GM15510 (cell line): ENCODE measurements around the gene SPPL3.

Source experiments
- POLR2A ChIP-seq: IDR thresholded peaks from 3 replicates; pipeline ENCODE4 v1.6.1; 2011; ENCODE audit warnings: borderline replicate concordance; ENCODE audit not compliant: insufficient read length; ENCODE audit errors: extremely low read depth

Gene SPPL3

DNA sequence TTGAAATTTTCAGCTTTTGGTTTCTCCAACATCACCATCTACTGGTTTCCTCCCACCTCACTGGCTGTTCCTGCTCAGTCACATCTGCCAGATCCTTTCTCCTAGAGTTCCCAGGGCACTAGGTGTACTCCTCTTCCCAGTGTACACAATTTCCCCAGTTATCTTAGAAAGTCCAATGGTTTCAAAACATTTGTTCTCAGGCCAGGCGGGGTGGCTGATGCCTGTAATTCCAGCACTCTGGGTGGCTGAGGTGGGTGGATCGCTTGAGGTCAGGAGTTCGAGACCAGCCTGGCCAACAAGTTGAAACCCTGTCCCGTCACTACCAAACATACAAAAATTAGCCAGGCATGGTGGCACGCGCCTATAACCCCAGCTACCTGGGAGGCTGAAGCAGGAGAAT, 60.7 kb downstream of the SPPL3 start:
- no peak for TF ChIP-seq POLR2A

- no peak for TF ChIP-seq POLR2A
Measured at GRCh38 chr12:120842595-120842994, 61.6 kb downstream of the SPPL3 start.

DNA sequence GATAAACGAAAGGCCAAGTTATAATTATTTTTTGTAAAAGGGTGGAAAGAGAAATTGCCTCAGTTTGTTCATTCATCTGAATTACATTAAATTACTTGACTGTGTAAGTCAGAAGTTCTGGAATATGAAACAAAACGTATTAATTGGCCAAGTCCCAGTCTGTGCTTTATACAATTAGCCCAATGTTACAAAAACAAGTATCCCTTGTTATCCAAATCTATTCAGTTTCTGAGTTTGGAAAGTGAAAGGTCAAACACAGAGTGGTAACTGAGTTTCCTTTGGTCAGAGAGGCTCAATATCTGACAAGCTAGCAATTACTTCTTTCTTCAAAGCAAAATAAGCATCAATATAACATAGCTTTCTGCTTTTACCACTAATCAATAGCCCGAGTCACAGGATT, 62.6 kb downstream of the SPPL3 start:
- TF ChIP-seq POLR2A = no peak

DNA sequence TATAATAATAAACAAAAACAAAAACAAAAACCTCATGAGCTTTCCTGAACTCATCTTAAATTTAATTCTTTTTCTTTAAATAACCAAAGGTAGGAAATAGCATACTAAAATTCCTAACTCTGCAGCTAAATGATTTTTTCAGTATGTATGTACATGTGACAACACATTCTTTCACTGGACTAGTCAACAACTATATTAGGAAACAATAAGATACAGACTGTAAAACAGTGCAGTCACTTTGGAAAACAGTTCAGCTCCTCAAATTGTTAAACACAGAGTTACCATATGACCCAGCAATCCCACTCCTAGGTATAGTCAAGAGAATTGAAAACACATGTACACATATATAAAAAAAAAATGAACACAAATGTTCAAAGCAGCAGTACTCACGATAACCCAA, 64.7 kb downstream of the SPPL3 start:
- no peak for TF ChIP-seq POLR2A

DNA sequence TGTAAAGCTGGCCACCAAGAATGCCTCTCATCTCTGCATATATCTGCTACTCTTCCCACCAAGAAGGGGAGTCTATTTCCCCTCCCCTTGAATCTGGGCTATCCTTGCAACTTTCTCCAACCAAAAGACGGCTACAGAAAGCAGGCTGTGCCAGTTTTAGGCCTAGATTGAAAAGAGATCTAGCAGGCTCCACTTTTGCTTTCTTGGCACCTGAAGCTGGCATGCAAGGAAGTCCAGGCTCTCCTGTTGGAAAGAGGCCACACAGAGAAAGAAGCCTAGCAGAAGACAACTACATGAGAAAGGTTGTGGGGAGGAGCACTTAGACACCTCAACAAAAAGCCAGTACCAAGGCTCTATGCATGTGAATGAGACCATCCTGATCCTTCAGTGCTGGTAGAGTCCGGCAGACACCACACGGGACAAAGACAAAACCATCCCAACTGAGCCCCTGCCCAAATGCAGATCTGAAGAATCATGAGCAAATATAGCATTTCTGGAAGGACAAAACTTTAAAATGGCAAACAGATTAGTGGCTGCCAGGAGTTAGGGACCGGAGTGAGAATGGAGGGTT, 68.0 kb downstream of the SPPL3 start:
- TF ChIP-seq POLR2A = no peak

DNA sequence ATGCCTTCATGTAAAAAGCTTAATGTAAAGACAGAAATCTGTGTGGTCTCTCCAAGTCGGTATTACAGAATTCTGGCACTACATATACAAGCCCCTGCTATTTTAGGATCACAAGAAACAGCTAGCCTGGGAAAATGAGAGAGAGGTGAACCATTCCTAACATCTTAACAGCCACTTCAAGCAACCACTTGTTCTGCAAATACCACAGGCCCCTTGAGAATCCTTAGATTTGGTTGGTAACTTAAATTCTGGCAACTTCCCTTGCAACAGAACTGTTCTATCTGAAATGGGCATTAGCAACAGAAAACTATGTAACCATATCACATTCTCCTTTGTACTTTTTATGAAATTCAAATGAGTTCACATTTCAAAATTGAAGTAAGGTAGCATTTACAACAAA, 68.5 kb downstream of the SPPL3 start:
- TF ChIP-seq POLR2A = no peak

GRCh38 chr12:120835304-120835612, 68.9 kb downstream of the SPPL3 start:
- no peak for TF ChIP-seq POLR2A

DNA sequence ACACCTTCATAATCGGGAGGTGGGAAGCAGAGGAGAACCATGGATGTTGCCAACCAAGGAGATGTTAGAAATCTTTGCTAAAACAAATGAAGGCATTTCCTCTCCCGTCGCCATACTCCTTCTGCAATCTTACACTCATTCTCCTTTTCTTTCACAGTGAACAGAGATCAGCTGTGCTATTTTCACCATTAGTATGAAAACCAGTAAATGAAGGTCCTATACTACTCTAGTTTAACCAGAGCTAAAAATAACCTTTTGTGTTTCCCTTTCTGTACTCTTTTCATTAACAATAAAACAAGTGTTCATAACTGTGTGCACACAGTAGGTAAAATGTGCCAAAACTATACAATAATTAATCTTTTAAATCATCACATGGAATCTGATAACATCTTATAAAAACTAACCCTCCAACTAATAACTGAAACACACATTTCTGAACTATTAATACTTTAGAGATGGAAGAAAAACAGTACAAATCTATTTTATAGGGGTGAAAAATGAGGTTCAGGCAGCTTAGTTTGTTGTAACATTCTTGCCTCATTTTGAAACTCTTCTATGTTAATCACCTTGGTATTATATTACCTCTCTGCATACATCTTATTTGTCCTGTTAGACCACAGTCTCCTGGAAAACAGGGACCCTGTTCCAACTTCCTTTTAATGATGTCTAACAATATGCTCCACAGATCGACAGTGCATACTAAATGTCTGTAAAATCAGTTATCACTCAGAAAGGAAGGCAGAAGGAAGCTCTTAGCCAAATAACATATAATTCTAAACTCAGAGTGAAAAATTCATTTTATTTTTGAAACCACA, 69.5 kb downstream of the SPPL3 start:
- no peak for TF ChIP-seq POLR2A

DNA sequence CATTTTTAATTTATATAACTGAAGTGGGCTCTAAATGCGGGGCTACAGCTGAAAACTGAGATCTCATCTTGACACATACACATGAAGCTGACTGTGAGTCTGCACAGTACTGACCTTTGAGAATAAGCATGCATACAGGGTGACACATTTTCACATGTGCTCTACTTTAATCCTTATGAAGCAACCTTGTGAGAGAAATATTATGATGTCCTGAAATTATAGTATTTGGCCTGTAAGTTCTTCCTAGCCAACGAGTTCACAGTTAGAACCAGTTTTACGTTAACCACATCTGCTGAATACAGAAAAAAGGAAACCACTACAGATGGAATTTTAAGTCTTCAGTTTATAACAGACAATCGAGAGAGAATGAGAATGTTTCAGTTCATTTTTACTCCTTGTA, 70.3 kb downstream of the SPPL3 start:
- no peak for TF ChIP-seq POLR2A

DNA sequence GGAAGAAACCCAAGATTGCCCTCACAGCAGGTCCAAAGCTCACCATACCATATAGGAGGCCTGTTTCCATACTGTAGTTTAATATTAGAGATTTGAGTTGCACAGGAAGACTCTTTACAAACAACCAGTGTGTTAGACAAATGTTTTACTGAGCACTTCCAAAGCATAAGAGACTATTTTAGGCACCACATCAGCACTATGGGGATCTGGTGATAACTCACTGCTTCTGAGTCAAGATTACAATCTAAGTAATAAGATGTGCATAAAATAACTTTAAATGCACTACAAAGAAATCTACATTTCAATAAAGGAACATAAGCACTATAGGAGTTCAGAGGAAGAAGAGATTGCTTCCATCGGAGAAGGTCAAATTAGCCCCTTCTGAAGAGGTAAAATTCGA, 71.4 kb downstream of the SPPL3 start:
- no peak for TF ChIP-seq POLR2A

- TF ChIP-seq POLR2A = no peak
Measured at GRCh38 chr12:120831648-120832267, 72.4 kb downstream of the SPPL3 start.

GRCh38 chr12:120830966-120831365, 73.2 kb downstream of the SPPL3 start:
- no peak for TF ChIP-seq POLR2A

GRCh38 chr12:120830052-120830940, 73.9 kb downstream of the SPPL3 start:
- no peak for TF ChIP-seq POLR2A

DNA sequence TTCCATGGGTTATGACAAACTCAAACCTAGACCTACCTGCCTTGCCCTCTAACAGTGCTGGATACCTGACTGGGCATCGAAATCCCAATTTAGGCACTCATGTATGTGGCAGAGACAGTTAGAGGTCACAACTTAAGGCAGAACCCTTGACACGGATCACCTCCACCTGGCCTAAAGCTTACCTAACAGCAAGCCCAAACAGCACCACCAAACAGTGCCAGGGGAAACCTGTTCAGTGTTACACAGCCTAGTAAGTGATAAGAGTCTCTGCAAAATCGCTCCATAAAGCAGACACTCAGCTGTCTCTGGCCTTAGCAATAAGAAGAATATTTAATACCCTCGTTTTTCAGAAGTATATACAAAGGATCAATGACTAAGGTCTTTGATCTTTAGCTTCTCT, 77.8 kb downstream of the SPPL3 start:
- no peak for TF ChIP-seq POLR2A

- no peak for TF ChIP-seq POLR2A
Measured at GRCh38 chr12:120825337-120825736, 78.8 kb downstream of the SPPL3 start.
